ENCODE data around the gene CCDC15. TPM values are rescaled to one million over a fixed set of nuclear protein-coding genes. Genes with fewer than 3 reads are reported as not detected.

Gene CCDC15
- total RNA-seq, 1 donor from 2014 or later = 3.1 TPM

- H3K36me3 Mint-ChIP-seq = peaks cover 2% of the 10 kb centered on the region
- no peaks in the 10 kb centered on the region for H3K27me3 Mint-ChIP-seq (ENCODE audit: low read depth)
These were observed 16.9 kb downstream of the CCDC15 start for GRCh38 chr11:124970925-124971324.

GRCh38 chr11:124971810-124972209 lies 17.8 kb downstream of the CCDC15 start:
- Mint-ChIP-seq H3K27me3 (ENCODE audit: low read depth) (no peaks in the 10 kb centered on the region), H3K9me3 (no peaks in the 10 kb centered on the region), H3K27ac (no peak overlapping the region), H3K4me3 (no peak overlapping the region), H3K36me3 (peaks cover 2% of the 10 kb centered on the region), H3K4me1 (peaks cover 3% of the 10 kb centered on the region)
- no peak for DNase-seq (ENCODE audit: low spot score in 2 of 2, unreplicated experiment in 2 of 2)
- TF ChIP-seq, protein P1, sequence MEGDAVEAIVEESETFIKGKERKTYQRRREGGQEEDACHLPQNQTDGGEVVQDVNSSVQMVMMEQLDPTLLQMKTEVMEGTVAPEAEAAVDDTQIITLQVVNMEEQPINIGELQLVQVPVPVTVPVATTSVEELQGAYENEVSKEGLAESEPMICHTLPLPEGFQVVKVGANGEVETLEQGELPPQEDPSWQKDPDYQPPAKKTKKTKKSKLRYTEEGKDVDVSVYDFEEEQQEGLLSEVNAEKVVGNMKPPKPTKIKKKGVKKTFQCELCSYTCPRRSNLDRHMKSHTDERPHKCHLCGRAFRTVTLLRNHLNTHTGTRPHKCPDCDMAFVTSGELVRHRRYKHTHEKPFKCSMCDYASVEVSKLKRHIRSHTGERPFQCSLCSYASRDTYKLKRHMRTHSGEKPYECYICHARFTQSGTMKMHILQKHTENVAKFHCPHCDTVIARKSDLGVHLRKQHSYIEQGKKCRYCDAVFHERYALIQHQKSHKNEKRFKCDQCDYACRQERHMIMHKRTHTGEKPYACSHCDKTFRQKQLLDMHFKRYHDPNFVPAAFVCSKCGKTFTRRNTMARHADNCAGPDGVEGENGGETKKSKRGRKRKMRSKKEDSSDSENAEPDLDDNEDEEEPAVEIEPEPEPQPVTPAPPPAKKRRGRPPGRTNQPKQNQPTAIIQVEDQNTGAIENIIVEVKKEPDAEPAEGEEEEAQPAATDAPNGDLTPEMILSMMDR (IDR thresholded peaks at IDR 0.05; ENCODE audit: unreplicated experiment) = no peak

More at GRCh38 chr11:124970925-124971324, 16.9 kb downstream of the CCDC15 start:
- Mint-ChIP-seq H3K27ac (no peak overlapping the region), H3K4me3 (no peak overlapping the region), H3K4me1 (no peaks in the 10 kb centered on the region), H3K9me3 (no peaks in the 10 kb centered on the region)
- TF ChIP-seq, protein P1 (IDR thresholded peaks at IDR 0.05; ENCODE audit: unreplicated experiment) = no peak
- DNase-seq (ENCODE audit: low spot score in 2 of 2, unreplicated experiment in 2 of 2) = no peak

DNA sequence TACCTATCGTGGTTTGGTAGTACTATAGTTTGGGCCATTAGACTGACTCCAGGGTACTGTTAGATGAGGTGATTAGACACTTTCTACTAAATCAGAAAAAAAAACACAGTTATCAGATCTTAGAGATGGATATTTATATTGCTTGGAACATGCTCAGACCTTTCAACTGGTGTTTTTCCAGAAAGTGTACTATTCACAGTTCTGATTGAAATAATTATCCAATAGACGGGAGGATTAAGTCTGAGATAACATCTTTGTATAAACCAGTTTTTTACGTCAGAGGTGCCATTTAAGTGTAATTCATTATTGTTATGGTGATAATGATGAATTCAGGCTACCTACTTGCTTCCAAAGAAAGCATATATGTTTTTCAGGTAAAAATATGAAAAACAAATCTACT lies 22.5 kb downstream of the CCDC15 start:
- Mint-ChIP-seq H3K27me3 (ENCODE audit: low read depth) (no peaks in the 10 kb centered on the region), H3K27ac (no peak overlapping the region), H3K36me3 (peaks cover 33% of the 10 kb centered on the region), H3K9me3 (peaks cover 33% of the 10 kb centered on the region), H3K4me1 (peaks cover 7% of the 10 kb centered on the region), H3K4me3 (no peak overlapping the region)
- TF ChIP-seq, protein P1 (IDR thresholded peaks at IDR 0.05; ENCODE audit: unreplicated experiment) = no peak
- no peak for DNase-seq (ENCODE audit: low spot score in 2 of 2, unreplicated experiment in 2 of 2)

- H3K4me1 Mint-ChIP-seq = peaks cover 7% of the 10 kb centered on the region
- H3K36me3 Mint-ChIP-seq = peaks cover 38% of the 10 kb centered on the region
- TF ChIP-seq, protein P1 (IDR thresholded peaks at IDR 0.05; ENCODE audit: unreplicated experiment) = no peak
- no peak for DNase-seq (ENCODE audit: low spot score in 2 of 2, unreplicated experiment in 2 of 2)
- no peak overlapping the region for H3K4me3 Mint-ChIP-seq
- peaks cover 35% of the 10 kb centered on the region for H3K9me3 Mint-ChIP-seq
- H3K27me3 Mint-ChIP-seq (ENCODE audit: low read depth) = no peaks in the 10 kb centered on the region
- no peak overlapping the region for H3K27ac Mint-ChIP-seq
These were observed 23.0 kb downstream of the CCDC15 start for GRCh38 chr11:124977006-124977405.

GRCh38 chr11:124978316-124978715 lies 24.3 kb downstream of the CCDC15 start:
- Mint-ChIP-seq H3K4me1 (peaks cover 7% of the 10 kb centered on the region), H3K4me3 (no peak overlapping the region), H3K9me3 (peaks cover 48% of the 10 kb centered on the region), H3K27ac (no peak overlapping the region), H3K36me3 (peaks cover 51% of the 10 kb centered on the region), H3K27me3 (ENCODE audit: low read depth) (no peaks in the 10 kb centered on the region)
- TF ChIP-seq, protein P1 (IDR thresholded peaks at IDR 0.05; ENCODE audit: unreplicated experiment) = no peak
- no peak for DNase-seq (ENCODE audit: low spot score in 2 of 2, unreplicated experiment in 2 of 2)

DNA sequence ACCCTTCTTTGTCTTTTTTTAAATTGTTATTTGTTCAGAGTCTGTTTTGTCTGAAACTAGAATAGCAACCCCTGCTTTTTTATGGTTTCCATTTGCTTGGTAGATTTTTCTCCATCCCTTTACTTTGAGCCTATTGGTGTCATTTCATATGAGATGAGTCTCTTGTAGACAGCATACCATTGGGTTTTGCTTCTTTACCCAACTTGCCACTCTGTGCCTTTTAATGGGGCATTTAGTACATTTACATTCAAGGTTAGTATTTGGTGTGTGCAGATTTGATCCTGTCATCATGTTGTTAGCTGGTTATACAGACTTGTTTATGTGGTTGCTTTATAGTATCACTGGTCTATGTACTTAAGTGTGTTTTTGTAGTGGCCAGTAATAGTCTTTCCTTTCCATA lies 28.0 kb downstream of the CCDC15 start:
- H3K9me3 Mint-ChIP-seq = peaks cover 48% of the 10 kb centered on the region
- no peak overlapping the region for H3K4me3 Mint-ChIP-seq
- DNase-seq (ENCODE audit: low spot score in 2 of 2, unreplicated experiment in 2 of 2) = no peak
- TF ChIP-seq, protein P1 (IDR thresholded peaks at IDR 0.05; ENCODE audit: unreplicated experiment) = no peak
- H3K4me1 Mint-ChIP-seq = peaks cover 2% of the 10 kb centered on the region
- no peaks in the 10 kb centered on the region for H3K27me3 Mint-ChIP-seq (ENCODE audit: low read depth)
- no peak overlapping the region for H3K27ac Mint-ChIP-seq
- H3K36me3 Mint-ChIP-seq = peaks cover 55% of the 10 kb centered on the region

All from mesothelial cell of epicardium (in vitro differentiated cells).